ENCODE data around the gene NGF.
"Not testable (repeated sequence)": the region's sequence is repeated elsewhere in the genome, so short reads cannot be mapped to it uniquely, and the experiment has no call there.

Gene NGF

GRCh38 chr1:115332813-115333608, 5.0 kb downstream of the NGF start:
- no peak for DNase-seq

- DNase-seq, result no peak
These were observed 6.3 kb downstream of the NGF start for GRCh38 chr1:115331558-115332331.

DNA sequence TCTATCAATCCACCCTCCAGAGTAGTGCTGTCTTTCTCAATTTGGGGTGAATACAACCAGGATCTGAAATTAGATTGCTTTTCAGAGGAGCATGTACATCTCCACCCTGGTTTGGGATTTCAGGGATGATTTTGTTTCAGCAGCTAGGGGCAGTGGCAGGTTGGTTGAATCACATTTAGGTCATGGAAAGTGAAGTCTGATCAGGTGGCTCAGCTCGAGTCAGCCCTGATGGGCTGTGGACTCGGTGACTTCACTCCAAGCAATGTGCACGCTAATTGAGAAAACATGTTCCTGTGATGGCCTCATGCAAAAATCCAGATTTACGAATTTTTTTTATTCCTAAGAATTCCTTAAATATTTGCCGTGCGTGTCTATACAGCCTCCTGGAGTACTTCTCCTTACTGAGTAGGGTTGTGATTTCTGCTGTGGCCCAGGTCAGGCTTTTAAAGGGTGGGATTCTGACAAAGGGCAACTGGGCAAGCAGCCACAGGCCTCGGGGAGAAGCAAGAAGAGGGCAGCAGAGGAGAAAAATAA, 7.5 kb downstream of the NGF start:
- DNase-seq, result no peak

- no peak for DNase-seq
These were observed 8.1 kb downstream of the NGF start for GRCh38 chr1:115329965-115330364.

DNA sequence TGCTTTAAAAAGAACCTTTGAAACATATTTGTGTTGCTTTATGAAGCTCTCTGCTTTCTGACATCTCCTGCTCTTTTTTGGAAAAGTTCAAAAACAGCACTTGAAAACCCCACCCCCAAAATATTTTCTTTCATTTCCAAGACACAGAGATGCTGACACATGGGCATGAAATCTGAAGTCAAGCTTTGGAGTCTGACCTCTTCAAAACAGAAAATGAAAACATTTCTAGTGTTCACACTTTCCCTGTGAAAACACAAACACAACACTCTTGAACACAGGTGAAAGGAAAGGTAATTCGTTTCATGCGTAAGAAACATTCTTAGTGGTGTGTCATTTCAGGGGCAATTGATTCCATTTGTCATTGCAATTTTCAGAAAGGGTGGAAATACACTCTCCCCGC, 10.8 kb downstream of the NGF start:
- DNase-seq, result no peak

DNA sequence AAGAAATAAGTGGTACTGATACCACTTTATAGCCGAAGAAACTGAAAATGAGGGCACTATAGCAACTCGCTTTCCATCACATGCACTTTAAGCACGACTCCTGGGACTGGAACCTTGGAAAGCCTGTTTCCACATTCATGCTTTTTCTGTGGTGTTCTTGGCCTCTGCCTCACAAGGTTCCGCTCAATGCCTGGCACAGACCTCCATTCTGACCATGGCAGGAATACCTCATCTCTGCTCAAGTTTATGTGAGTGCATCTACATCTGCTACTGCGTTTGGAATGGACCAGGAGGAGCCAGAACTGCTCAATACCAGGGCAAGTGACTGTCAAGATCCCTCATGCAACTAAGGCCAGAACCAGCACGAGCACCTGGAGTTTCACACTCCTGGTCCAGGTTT, 11.6 kb downstream of the NGF start:
- DNase-seq, result no peak

DNA sequence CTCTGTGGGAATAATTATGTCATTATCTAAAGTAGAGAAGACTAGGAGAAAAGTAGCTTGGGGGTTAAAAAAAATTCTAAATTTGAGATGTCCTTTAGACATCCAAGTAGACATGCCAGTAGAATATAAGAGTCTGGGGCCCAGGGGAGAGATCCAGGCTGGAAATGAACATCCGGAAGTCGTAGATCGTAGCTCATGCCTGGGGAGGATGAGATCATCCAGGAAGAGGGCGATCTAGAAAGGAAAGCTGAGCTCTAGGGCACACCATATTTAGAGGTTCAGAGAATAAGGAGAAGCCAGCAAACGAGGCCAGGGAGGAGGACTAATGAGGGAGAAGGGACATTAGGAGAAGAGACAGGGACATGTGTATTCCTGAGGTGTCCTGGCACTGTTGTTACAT, 12.2 kb downstream of the NGF start:
- DNase-seq, result no peak

- DNase-seq, result no peak
These were observed 13.2 kb downstream of the NGF start for GRCh38 chr1:115324649-115325420.

DNA sequence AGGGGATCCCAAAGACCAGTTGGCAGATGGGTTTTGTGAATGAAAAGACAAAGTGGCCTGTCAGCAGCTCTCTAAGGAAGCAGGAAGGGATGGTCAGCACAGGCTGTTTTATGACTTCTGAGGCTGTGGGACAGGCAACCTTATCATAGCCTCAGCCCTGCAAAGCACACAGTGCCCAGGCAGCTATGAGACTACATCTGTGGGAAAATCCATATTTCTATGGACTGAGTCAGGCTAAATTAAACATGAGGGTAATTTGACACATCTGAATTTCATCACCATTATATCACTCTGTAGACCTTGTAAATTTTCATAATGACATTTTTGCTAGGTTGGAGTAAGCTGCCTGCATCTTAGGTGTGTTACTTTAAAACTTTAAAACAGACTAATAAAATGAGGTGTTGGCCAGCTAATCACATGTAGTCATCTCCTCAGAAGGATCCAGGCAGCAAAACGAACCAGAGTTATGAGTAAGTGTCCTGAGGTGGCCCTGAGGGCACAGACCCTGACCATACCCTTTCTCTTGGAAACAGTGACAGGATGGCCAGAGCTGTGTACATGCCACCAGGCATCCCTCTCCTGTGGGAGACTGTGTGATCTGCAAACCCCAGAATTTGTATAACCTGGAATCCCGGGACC, 14.6 kb downstream of the NGF start:
- no peak for DNase-seq

- no peak for DNase-seq
These were observed 15.4 kb downstream of the NGF start for GRCh38 chr1:115322631-115323030.

- DNase-seq, result no peak
These were observed 17.7 kb downstream of the NGF start for GRCh38 chr1:115320377-115320776.

GRCh38 chr1:115319706-115320105, 18.3 kb downstream of the NGF start:
- no peak for DNase-seq

DNA sequence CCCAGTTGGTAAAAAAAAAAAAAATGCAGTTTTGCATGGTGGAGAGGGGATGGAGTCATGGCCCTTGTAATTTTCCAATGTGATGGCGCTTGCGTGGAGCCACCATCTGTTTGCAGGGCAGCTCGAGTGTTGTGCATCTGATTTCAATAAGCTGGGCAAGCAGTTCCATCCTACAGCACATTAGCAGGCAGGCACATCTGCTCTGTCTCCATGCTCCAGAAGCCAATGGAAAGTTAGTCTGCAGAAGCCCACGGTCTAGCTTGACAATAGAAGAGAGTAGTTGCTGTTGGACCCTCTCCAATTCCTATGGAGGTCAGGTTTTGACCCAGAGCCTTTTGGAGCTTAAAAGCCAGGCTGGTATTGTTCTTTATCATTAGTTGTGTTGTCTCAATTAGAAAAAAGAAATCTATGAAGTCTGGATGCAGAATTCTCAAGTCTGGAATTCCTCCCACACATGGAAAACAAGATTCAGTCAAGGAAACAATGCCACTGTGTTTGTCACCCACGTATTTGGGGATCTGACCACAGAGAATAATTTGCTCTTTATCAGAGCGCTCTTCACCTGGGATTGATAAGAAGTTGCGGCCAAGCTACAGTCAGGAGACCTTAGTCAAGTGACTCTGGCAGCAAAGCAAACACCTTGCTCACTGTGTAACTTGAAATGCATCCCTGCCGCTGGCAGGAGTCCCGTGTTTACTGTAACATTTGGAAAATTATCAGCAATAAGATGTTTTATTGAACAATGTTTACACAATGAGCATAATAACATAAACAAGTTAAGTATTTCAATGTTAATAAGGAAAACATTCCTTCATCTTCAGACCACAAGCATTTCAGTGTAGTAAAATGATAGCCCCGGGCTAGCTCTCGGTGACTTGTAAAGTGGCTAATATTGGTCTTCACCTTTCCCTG, 20.7 kb downstream of the NGF start:
- DNase-seq, result peak; percentile 88

DNA sequence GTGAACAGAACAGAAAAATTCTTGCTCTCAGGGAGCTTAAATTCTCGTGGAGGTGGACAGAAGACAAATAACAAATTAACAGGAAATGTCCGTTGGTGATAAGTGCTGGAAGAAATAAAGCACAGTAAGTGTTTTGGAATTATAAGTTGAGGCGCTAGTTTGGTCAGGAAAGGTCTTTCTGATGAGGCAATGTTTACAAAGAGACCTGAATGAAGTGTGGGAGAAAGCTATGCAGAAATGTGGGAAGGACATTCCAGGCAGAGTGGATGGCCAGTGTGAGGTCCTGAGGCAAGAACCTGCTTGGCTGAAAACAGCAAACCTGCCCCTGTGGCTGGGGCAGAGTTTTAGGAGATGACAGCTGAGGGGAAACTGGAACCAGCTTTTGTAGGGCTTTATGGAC, 23.3 kb downstream of the NGF start:
- DNase-seq, result no peak

- peak; percentile 90 for DNase-seq
These were observed 24.0 kb downstream of the NGF start for GRCh38 chr1:115314092-115314491.

GRCh38 chr1:115313182-115313581, 24.9 kb downstream of the NGF start:
- DNase-seq, result no peak

GRCh38 chr1:115312742-115313141, 25.3 kb downstream of the NGF start:
- DNase-seq, result no peak

DNA sequence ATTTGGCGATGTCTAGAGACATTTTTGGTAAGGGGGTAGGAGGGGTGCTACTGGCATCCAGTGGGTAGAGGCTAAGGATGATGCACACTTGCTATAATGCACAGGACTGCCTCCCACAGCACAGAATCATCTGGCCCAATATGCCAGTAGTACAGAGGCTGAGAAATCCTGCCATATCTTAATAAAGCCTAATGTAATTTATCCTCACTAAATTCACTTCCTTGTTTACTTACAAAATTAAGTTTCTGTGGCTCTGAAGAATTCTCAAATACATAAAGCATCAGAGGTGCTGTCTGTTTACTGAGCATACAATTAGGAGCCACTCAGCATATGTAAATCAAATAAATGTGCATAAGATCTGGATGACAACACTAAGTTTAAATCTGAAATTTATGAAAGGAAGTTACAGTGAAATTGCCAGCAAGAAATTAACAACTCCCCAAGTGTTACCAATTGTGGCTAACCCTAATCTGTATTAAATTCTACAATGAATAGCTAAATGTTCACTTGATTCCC, 26.5 kb downstream of the NGF start:
- no peak for DNase-seq

- no peak for DNase-seq
These were observed 27.2 kb downstream of the NGF start for GRCh38 chr1:115310581-115311473.

GRCh38 chr1:115309504-115309903, 28.5 kb downstream of the NGF start:
- DNase-seq, result not testable (repeated sequence)

All from NCI-H82 (cell line).